Head of caudate nucleus (tissue), 42 donors: ENCODE results near the gene TRAF3.

ENCODE experiments used
- DNase-seq, 42 donors: peaks; one replicate each; pipeline versions ENCODE4 v3.0.0 to v3.0.0-alpha.2; 2020 to 2021; ENCODE audit warnings: mixed read lengths in 7 of 42
- intact Hi-C: fragments of 100-400 bp; cut with DNase I; formaldehyde crosslinking; loops from one replicate; pipeline ENCODE4 v1.15.0; 2022

Gene TRAF3

DNA sequence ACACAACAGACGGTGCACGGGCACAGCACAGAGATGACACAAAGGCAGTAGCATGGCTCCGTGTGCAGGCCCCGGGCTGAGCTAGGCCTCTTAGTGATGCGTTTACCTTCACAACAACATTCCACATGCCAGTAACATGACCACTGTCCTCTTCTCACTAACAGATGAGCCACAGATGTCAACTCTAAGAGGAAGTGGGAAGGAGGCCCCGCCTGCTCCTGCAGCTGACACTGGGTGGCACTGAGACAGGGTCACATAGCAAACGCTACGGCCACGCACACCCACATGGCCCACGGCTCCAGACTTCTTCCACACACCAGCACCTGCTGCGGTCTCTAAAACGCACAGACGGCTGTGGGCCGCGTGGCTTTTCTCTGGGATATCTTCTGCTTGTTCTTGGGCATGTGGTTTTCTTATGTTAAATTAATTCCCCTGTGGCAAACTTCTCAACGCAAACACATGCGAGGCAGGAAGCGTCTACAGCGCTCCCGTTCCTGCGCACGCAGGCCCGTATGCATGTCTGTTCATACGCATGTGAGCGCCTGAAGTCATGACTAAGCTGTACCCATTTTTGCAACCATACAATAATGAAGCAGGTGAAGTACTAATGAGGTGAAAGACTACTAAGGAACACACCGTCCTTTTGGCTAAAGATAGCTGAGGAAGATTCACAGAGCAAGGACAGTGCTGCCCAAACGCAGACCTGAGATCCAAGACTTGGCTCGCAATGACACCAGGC lies 172.0 kb downstream of the TRAF3 start:
- intact Hi-C loops, result loop anchor here (10.0 kb wide), 1 partner anchor 174 kb away; the partner anchor contains the start of gene TRAF3
- peak in 19 of 42 donors; percentile 23 to 71 (median 45) for DNase-seq

DNA sequence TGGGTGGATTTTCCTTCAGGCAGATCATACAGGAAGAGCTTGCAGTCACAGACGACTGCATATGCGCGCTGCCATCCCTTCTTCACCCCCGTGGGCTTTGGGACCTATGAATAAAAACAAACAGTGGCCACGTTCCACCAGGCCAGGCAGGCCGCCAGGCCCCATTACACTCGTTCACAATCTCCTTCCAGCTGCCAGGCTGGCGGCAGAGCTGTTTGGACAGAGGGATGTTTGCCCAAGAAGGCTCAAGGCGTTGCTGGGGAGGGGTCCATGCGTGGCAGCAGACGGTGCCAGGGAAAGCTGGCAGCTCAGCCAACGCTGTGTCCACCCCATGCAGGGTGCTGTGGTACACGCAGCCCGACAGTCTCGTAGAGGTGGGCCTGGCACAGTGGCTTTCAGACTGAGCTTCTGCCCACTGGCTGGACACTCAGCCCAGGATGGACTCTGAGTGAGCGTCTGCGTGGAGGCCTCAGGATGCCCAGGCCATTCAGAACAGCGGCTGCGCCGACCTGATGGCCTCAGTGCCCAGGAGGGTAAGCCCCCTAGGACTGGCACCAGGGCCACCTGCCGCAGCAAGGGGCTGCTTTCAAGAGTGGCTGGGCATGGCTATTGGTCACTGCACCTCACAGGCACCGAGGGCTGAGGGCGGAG lies 172.7 kb downstream of the TRAF3 start:
- DNase-seq, result peak; percentile 46 to 95 (median 84)
- intact Hi-C loops, result loop anchor here (10.0 kb wide), 1 partner anchor 175 kb away; the partner anchor contains the start of gene TRAF3

DNA sequence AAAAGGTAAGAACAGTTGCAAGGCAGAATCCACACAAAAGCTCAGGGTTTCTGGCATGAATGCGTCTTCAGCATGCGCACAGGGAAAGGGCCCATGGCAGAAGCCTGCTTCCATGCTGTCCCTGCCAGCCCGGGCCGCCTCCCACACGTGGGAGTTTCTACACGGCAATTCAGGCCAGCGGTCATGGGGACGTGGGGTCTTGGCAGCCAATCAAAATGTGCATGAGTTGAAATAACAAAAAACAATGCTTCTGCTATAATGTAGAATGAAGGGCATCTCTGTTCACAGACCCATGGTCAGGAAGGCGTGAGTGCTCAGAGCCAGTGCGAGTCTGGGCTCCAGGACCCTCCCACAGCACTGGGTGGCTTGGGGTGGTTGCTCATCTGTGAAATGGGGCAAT lies 173.8 kb downstream of the TRAF3 start:
- intact Hi-C loops, result no loop called here
- DNase-seq, result peak; percentile 46 to 96 (median 86)

GRCh38 chr14:102951799-102952198 lies 174.6 kb downstream of the TRAF3 start:
- intact Hi-C loops, result no loop called here
- no peak for DNase-seq

- intact Hi-C loops, result no loop called here
- DNase-seq, result no peak
These were observed 175.0 kb downstream of the TRAF3 start for GRCh38 chr14:102952276-102952675.

DNA sequence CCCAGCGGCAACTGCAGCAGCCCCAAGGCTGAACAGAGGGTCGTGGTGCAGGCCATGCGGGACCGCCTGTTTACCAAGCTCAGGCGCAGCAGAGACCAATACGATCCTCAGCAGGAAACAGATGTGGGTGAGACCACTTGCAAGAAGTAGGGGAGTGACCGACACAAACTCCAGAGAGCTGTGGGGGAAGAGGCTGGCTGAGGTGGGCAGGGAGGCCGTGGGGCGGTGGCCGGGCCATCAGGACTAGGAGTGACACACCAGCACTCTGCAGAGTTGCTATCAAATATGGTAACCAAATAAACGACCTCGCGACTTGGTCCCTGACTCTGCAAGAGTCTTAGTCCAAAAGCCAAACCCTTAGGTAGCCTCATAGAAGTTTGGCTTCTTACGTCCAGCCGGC lies 175.9 kb downstream of the TRAF3 start:
- DNase-seq, result no peak
- intact Hi-C loops, result no loop called here

DNA sequence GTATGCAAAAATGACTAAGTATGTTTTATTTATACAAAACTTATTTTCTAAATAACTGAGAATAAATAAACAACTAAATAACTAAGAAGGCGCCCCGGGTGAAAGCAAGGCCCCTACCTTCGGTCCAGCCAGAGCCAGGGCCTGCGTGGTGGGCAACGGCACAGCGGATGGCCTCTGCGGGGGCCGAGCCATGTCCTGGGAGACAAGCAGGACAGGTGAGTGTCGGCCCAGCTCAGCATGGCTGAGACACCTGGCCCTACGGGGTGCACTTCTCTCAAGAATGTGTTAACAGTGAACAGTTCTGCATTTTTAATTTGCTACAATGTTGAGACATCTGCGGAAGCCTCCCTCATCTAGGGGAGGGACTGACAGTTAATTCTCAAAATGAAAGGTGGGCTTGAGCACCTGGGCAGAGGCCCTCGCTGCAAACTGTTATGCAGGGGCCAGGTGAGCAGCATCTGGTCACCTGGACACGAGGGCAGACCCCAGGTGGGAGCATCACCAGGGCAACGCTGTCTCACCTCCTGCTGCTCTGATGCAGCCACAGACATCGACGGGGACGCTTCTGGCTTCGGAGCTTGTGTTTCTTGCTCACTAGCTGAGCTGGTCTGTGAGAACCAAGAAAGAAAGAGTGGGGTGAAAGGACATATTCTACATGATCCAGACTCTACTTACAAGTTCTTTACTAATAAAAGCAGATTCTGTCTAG lies 177.0 kb downstream of the TRAF3 start:
- intact Hi-C loops, result no loop called here
- no peak for DNase-seq

DNA sequence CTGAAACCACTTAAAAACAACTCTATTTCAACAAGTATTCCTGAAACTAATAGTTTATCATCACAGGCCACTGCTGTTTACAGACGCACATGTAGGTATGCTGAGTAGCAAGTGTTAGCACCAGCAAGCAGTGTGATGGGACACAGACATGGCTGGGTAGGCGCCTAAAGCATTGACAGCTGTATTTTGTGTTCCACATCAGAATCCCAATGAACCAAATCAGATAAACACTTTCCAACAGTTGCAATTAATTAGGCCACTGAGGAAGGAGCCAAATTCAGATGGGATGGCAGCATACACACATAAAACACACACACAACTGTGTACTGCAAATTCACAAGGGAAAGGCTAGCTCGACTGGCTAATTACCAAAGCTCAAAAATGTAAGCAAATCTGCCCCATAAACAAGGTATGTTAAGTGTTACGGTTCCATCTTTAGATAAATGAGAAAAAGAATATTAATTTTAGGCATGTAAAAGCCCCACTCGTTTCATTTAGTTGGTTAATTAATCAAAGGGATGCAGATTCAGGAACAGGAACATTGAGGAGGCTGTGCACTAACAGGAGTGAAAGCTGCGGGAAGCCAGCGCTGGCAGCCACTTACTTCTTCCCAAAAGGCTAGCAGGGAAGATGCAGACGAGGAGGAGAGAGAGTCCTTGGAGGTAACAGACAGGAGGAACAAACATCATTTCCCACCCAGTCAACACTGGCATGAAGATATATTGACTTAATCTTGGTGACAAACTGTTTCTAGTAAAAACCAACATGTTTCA lies 178.6 kb downstream of the TRAF3 start:
- intact Hi-C loops, result no loop called here
- DNase-seq, result no peak

DNA sequence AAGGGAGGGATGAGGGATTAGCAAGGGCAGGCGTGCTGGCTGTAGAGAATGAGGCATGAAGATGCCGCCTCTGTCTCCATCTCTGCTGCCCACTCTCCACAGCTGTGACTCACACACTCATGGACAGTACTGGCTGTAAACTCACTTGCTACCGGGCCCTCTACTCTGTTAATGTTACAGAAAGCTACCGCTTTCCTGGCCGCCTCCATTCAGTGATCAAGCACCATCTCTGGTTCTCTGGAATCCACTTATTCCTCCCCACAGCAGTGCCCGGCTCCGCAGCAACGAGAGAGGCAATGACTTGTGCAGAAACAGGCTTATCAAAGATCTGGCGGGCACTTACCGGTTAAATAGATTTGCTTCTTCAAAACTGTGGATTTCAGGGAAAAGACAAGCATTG lies 180.0 kb downstream of the TRAF3 start:
- no peak for DNase-seq
- intact Hi-C loops, result no loop called here

- intact Hi-C loops, result no loop called here
- no peak for DNase-seq
These were observed 181.2 kb downstream of the TRAF3 start for GRCh38 chr14:102958461-102958860.
